Ishikawa (cell line): ENCODE measurements around the gene SDK2.

Source experiments
- NFIC ChIP-seq: IDR thresholded peaks from 2 replicates; pipeline ENCODE4 v1.6.1; 2012
- TAF1 ChIP-seq: IDR thresholded peaks from 2 replicates; pipeline ENCODE4 v1.6.1; 2012; ENCODE audit warnings: low read depth, mild to moderate bottlenecking

- TF ChIP-seq TAF1 (no peak), NFIC (no peak)
Measured at GRCh38 chr17:73633736-73634135, 10.5 kb downstream of the SDK2 start.
